Caco-2 (cell line): Measurements from ENCODE around the gene PDE1C. TPM values are rescaled to one million over a fixed set of nuclear protein-coding genes. Genes with fewer than 3 reads are reported as not detected.

ENCODE experiments used
- BruUV-seq: library from RNA; stranded (reverse); fragments of 400-500 nt; replicated peaks from 2 replicates; lab custom pipeline; 2021; lab: Mats Ljungman, UMichigan
- CTCF ChIA-PET: fragments of 300-600 bp; sonication (Branson Sonifier 250); formaldehyde crosslinking; loops from one replicate; lab custom pipeline; 2022; ENCODE audit warnings: antibody characterized with exemption; lab: Charles Lee
- POLR2A ChIA-PET: fragments of 300-600 bp; sonication (Branson Sonifier 250); formaldehyde crosslinking; loops from one replicate; lab custom pipeline; 2022; ENCODE audit warnings: antibody characterized with exemption; lab: Charles Lee
- DNase-seq, 2 experiments: peaks; one replicate each; pipeline versions ENCODE4 v3.0.0 to v3.0.0-alpha.2; 2020 to 2022
- H3K27me3 ChIP-seq: replicated peaks from 2 replicates; pipeline ENCODE4 v1.6.0; 2011; ENCODE audit warnings: low read length; ENCODE audit not compliant: control insufficient read depth, insufficient read depth
- H3K36me3 ChIP-seq: 2 replicates; pipeline ENCODE4 v1.5.1; 2011; ENCODE audit warnings: low read length; ENCODE audit not compliant: control insufficient read depth, insufficient read depth
- H3K4me1 ChIP-seq: fragments of 250-450 bp; sonication (Bioruptor Pico); 2 replicates; pipeline ENCODE4 v1.5.1; 2020; ENCODE audit warnings: mild to moderate bottlenecking
- H3K4me3 ChIP-seq: 2 replicates; pipeline ENCODE4 v1.5.1; 2011; ENCODE audit warnings: low read depth, mild to moderate bottlenecking, control low read depth, low read length
- H3K9me3 ChIP-seq: fragments of 250-450 bp; sonication (Bioruptor Pico); 2 replicates; pipeline ENCODE4 v1.5.1; 2020; ENCODE audit warnings: mild to moderate bottlenecking, moderate library complexity
- H3K27ac Mint-ChIP-seq: one replicate; pipeline ENCODE4 v1.8.0; 2022; ENCODE audit warnings: mixed read lengths; ENCODE audit not compliant: unreplicated experiment
- H3K27me3 Mint-ChIP-seq: one replicate; pipeline ENCODE4 v1.8.0; 2022; ENCODE audit warnings: mixed read lengths; ENCODE audit not compliant: insufficient read depth, unreplicated experiment
- H3K36me3 Mint-ChIP-seq: one replicate; pipeline ENCODE4 v1.8.0; 2022; ENCODE audit warnings: mild to moderate bottlenecking, mixed read lengths; ENCODE audit not compliant: insufficient read depth, unreplicated experiment
- H3K4me1 Mint-ChIP-seq: one replicate; pipeline ENCODE4 v1.8.0; 2022; ENCODE audit warnings: low read depth, mixed read lengths; ENCODE audit not compliant: unreplicated experiment
- H3K4me3 Mint-ChIP-seq: one replicate; pipeline ENCODE4 v1.8.0; 2022; ENCODE audit warnings: mild to moderate bottlenecking, moderate library complexity, mixed read lengths; ENCODE audit not compliant: unreplicated experiment
- H3K9me3 Mint-ChIP-seq: one replicate; pipeline ENCODE4 v1.8.0; 2022; ENCODE audit warnings: mixed read lengths; ENCODE audit not compliant: unreplicated experiment
- intact Hi-C: fragments of 100-400 bp; cut with micrococcal nuclease; formaldehyde crosslinking; loops from one replicate; pipeline ENCODE4 v1.10.0; 2022; ENCODE audit not compliant: unreplicated experiment
- total RNA-seq: library from RNA; stranded (reverse); gene quantifications from 2 replicates; pipeline ENCODE4 v1.2.3, GENCODE V29; 2022
- TF ChIP-seq, protein P1 (sequence below), 2 experiments: fragments of 200-600 bp in 1 of 2; IDR thresholded peaks; 1 replicate in 1 of 2; 2 replicates in 1 of 2; pipeline versions ENCODE4 v1.5.1 to v1.8.0; 2011 to 2022; ENCODE audit warnings: antibody characterized with exemption in 1 of 2, control low read depth in 1 of 2, inconsistent platforms in 1 of 2, low read depth in 1 of 2, low read length in 1 of 2, mild to moderate bottlenecking in 1 of 2, moderate library complexity in 1 of 2; ENCODE audit not compliant: insufficient read depth in 1 of 2, severe bottlenecking in 1 of 2, unreplicated experiment in 1 of 2

PDE1C gene
- total RNA-seq, 1 experiment from 2014 or later, result not detected

DNA sequence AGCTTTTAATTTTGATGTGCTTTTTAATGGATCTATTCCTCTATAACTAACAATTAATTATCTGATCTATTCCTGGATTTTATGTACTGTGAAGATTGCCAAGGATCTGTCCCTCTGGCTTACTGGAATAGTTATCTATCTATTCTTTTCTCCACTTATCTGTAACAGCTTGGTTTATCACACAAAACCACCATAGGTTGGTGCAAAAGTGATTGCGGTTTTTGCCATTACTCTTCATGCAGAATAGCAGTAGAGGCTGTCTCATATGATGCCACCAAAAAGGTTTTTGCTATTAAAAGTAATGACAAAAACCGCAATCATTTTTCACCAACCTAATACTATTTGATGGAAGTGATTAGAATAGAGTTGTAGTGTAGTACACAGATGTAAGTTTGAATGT, 115.7 kb downstream of the PDE1C start:
- POLR2A ChIA-PET, result no interaction called here
- no peak overlapping the region for H3K4me3 ChIP-seq
- no TSS peak for BruUV-seq
- H3K9me3 ChIP-seq, result 0 out of 2 replicates have a peak, but pooled peaks cover 2% of the 10 kb centered on the region
- no peaks in the 10 kb centered on the region for H3K27me3 ChIP-seq
- no peak for DNase-seq
- Mint-ChIP-seq H3K9me3 (no peaks in the 10 kb centered on the region), H3K27ac (no peak overlapping the region), H3K4me1 (no peaks in the 10 kb centered on the region), H3K4me3 (no peak overlapping the region), H3K36me3 (no peaks in the 10 kb centered on the region), H3K27me3 (no peaks in the 10 kb centered on the region)
- TF ChIP-seq, protein P1, sequence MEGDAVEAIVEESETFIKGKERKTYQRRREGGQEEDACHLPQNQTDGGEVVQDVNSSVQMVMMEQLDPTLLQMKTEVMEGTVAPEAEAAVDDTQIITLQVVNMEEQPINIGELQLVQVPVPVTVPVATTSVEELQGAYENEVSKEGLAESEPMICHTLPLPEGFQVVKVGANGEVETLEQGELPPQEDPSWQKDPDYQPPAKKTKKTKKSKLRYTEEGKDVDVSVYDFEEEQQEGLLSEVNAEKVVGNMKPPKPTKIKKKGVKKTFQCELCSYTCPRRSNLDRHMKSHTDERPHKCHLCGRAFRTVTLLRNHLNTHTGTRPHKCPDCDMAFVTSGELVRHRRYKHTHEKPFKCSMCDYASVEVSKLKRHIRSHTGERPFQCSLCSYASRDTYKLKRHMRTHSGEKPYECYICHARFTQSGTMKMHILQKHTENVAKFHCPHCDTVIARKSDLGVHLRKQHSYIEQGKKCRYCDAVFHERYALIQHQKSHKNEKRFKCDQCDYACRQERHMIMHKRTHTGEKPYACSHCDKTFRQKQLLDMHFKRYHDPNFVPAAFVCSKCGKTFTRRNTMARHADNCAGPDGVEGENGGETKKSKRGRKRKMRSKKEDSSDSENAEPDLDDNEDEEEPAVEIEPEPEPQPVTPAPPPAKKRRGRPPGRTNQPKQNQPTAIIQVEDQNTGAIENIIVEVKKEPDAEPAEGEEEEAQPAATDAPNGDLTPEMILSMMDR (IDR thresholded peaks at IDR 0.05; ENCODE audit: insufficient read depth in 1 of 2, low read depth in 1 of 2, low read length in 1 of 2, severe bottlenecking in 1 of 2, unreplicated experiment in 1 of 2), result no peak
- H3K36me3 ChIP-seq, result no peaks in the 10 kb centered on the region
- no peaks in the 10 kb centered on the region for H3K4me1 ChIP-seq
- CTCF ChIA-PET, result no interaction called here
- intact Hi-C loops, result no loop called here

DNA sequence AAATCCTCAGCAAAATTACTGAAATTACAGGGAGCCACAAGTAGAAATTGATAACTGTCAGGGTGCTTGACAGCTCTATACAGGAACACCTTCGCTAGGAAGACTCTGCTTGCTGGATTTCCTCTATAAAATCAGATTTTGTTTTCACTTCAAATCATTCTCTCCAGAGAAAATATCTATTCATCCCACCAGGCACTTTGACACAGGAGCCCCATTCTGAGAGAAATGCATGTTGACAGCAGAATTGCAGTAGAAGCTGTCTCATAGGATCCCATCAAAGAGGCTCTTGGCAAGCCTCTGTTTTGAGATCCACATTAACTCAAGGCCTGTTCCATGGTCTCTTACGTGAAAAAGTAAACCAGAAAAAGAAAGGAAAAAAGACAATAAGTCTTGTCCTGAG, 116.8 kb downstream of the PDE1C start:
- ChIA-PET CTCF (no interaction called here), POLR2A (no interaction called here)
- no peaks in the 10 kb centered on the region for H3K4me1 Mint-ChIP-seq
- Histone ChIP-seq H3K9me3 (0 out of 2 replicates have a peak, but pooled peaks cover 2% of the 10 kb centered on the region), H3K4me1 (peaks cover 7% of the 10 kb centered on the region), H3K36me3 (no peaks in the 10 kb centered on the region), H3K4me3 (no peak overlapping the region), H3K27me3 (no peaks in the 10 kb centered on the region)
- TF ChIP-seq, protein P1 (IDR thresholded peaks at IDR 0.05; ENCODE audit: insufficient read depth in 1 of 2, low read depth in 1 of 2, low read length in 1 of 2, severe bottlenecking in 1 of 2, unreplicated experiment in 1 of 2), result no peak
- no peak overlapping the region for H3K4me3 Mint-ChIP-seq
- no peak for DNase-seq
- no peaks in the 10 kb centered on the region for H3K27me3 Mint-ChIP-seq
- BruUV-seq, result no TSS peak
- intact Hi-C loops, result no loop called here
- peaks cover under 1% of the 10 kb centered on the region for H3K36me3 Mint-ChIP-seq
- no peak overlapping the region for H3K27ac Mint-ChIP-seq
- H3K9me3 Mint-ChIP-seq, result no peaks in the 10 kb centered on the region

- no peak for DNase-seq
- H3K27me3 ChIP-seq, result no peaks in the 10 kb centered on the region
- Mint-ChIP-seq H3K27me3 (no peaks in the 10 kb centered on the region), H3K4me1 (peaks cover 7% of the 10 kb centered on the region), H3K27ac (no peak overlapping the region), H3K36me3 (peaks cover 7% of the 10 kb centered on the region), H3K4me3 (no peak overlapping the region), H3K9me3 (peaks cover 28% of the 10 kb centered on the region)
- BruUV-seq, result no TSS peak
- no peak overlapping the region for H3K4me3 ChIP-seq
- peaks cover 22% of the 10 kb centered on the region for H3K4me1 ChIP-seq
- intact Hi-C loops, result no loop called here
- POLR2A ChIA-PET, result no interaction called here
- H3K36me3 ChIP-seq, result no peaks in the 10 kb centered on the region
- H3K9me3 ChIP-seq, result peaks cover 20% of the 10 kb centered on the region
- CTCF ChIA-PET, result no interaction called here
- TF ChIP-seq, protein P1 (IDR thresholded peaks at IDR 0.05; ENCODE audit: insufficient read depth in 1 of 2, low read depth in 1 of 2, low read length in 1 of 2, severe bottlenecking in 1 of 2, unreplicated experiment in 1 of 2), result no peak
Measured at GRCh38 chr7:31950091-31950755, 120.0 kb downstream of the PDE1C start.
